SK-N-SH (cell line): ENCODE data around the gene DEPP1. TPM values are rescaled to one million over a fixed set of nuclear protein-coding genes. Genes with fewer than 3 reads are reported as not detected.
A peak's percentile ranks its signal among the peaks of the same experiment; 100 is the strongest.

Source experiments
- CTCF ChIA-PET: fragments of 300-600, 350-600 bp; formaldehyde crosslinking; extraction: SDS; loops from one replicate; lab custom pipeline; 2021; lab: Yijun Ruan, JAX
- POLR2A ChIA-PET: fragments of 350-600 bp; sonication (Branson Sonifier 250); formaldehyde crosslinking; extraction: SDS; loops from one replicate; lab custom pipeline; 2020; ENCODE audit warnings: antibody characterized with exemption, inconsistent platforms; lab: Yijun Ruan, JAX
- DNase-seq: peaks from one replicate; pipeline ENCODE4 v3.0.0; 2012
- H2AFZ ChIP-seq: fragments of 200-600 bp; sonication (generic); 2 replicates; pipeline ENCODE4 v1.8.1; 2016; ENCODE audit warnings: antibody characterized with exemption, mild to moderate bottlenecking, low read depth
- H3F3A ChIP-seq: fragments of 200-600 bp; sonication (generic); replicated peaks from 2 replicates; pipeline ENCODE3; 2016; ENCODE audit warnings: antibody characterized with exemption, mild to moderate bottlenecking; ENCODE audit not compliant: insufficient read depth
- H3K27ac ChIP-seq, 2 experiments: fragments of 200-500 bp in 1 of 2; fragments of 200-600 bp in 1 of 2; sonication (Bioruptor generic) in 1 of 2; sonication (generic), shearing (Covaris generic) in 1 of 2; 2 replicates each; pipeline versions ENCODE4 v1.5.1 to v1.6.1; 2014 to 2016; ENCODE audit warnings: low read depth in 2 of 2, inconsistent platforms in 1 of 2, low read length in 1 of 2, mild to moderate bottlenecking in 1 of 2, mixed read lengths in 1 of 2
- H3K27me3 ChIP-seq: fragments of 200-600 bp; sonication (generic), shearing (Covaris generic); 2 replicates; pipeline ENCODE4 v1.6.1; 2016; ENCODE audit warnings: mixed run types; ENCODE audit not compliant: insufficient read depth
- H3K36me3 ChIP-seq, 2 experiments: fragments of 200-500 bp in 1 of 2; fragments of 200-600 bp in 1 of 2; sonication (Bioruptor generic) in 1 of 2; sonication (generic) in 1 of 2; replicated peaks in 1 of 2; 2 replicates each; pipeline versions ENCODE3 to v1.5.1; 2014 to 2016; ENCODE audit warnings: low read length in 1 of 2, mild to moderate bottlenecking in 1 of 2; ENCODE audit not compliant: insufficient read depth in 2 of 2, control insufficient read depth in 1 of 2
- H3K4me1 ChIP-seq, 2 experiments: fragments of 200-500 bp in 1 of 2; fragments of 200-600 bp in 1 of 2; sonication (Bioruptor generic) in 1 of 2; sonication (generic), shearing (Covaris generic) in 1 of 2; 2 replicates each; pipeline versions ENCODE4 v1.5.1 to v1.6.1; 2014 to 2016; ENCODE audit warnings: low read depth in 1 of 2, low read length in 1 of 2, mixed run types in 1 of 2; ENCODE audit not compliant: insufficient read depth in 2 of 2, control insufficient read depth in 1 of 2
- H3K4me2 ChIP-seq: fragments of 200-600 bp; sonication (generic), shearing (Covaris generic); 2 replicates; pipeline ENCODE4 v1.6.1; 2017; ENCODE audit warnings: mixed run types
- H3K4me3 ChIP-seq, 2 experiments: fragments of 200-500 bp in 1 of 2; fragments of 200-600 bp in 1 of 2; sonication (Bioruptor generic) in 1 of 2; sonication (generic), shearing (Covaris generic) in 1 of 2; 2 replicates each; pipeline versions ENCODE4 v1.5.1 to v1.8.1; 2014 to 2016; ENCODE audit warnings: low read depth in 2 of 2, inconsistent platforms in 1 of 2, low read length in 1 of 2, mild to moderate bottlenecking in 1 of 2, mixed read lengths in 1 of 2, moderate library complexity in 1 of 2
- H3K79me2 ChIP-seq: fragments of 200-600 bp; sonication (generic); 2 replicates; pipeline ENCODE4 v1.8.1; 2017; ENCODE audit warnings: mild to moderate bottlenecking; ENCODE audit not compliant: insufficient read depth
- H3K9ac ChIP-seq: fragments of 200-600 bp; sonication (generic); 2 replicates; pipeline ENCODE4 v1.6.1; 2017; ENCODE audit warnings: mixed run types
- H3K9me2 ChIP-seq: fragments of 200-600 bp; sonication (generic); 2 replicates; pipeline ENCODE4 v1.6.1; 2017; ENCODE audit warnings: mixed run types
- H3K9me3 ChIP-seq: fragments of 200-600 bp; sonication (generic); 2 replicates; pipeline ENCODE4 v1.6.1; 2017; ENCODE audit warnings: mixed run types, mild to moderate bottlenecking, moderate library complexity
- H4K20me1 ChIP-seq: fragments of 200-600 bp; sonication (generic); 2 replicates; pipeline ENCODE4 v1.6.1; 2017; ENCODE audit warnings: mild to moderate bottlenecking, mixed run types; ENCODE audit not compliant: insufficient read depth
- CHD2 ChIP-seq: fragments of 150-350 bp; IDR thresholded peaks from 2 replicates; pipeline ENCODE4 v1.6.1; 2018; ENCODE audit warnings: low read length; ENCODE audit not compliant: partially characterized antibody
- FOXJ3 ChIP-seq: sonication (generic); formaldehyde crosslinking; IDR thresholded peaks from 2 replicates; pipeline ENCODE4 v1.5.1; 2020; ENCODE audit warnings: mild to moderate bottlenecking, missing genetic modification reagents
- FOXM1 ChIP-seq: IDR thresholded peaks from 2 replicates; pipeline ENCODE4 v1.4.0; 2012; ENCODE audit warnings: low read depth, mild to moderate bottlenecking
- GABPA ChIP-seq: IDR thresholded peaks from 2 replicates; pipeline ENCODE4 v1.4.0; 2012; ENCODE audit warnings: low read depth, mild to moderate bottlenecking
- GATA2 ChIP-seq: sonication (generic); formaldehyde crosslinking; IDR thresholded peaks from 2 replicates; pipeline ENCODE4 v1.5.0; 2020; ENCODE audit warnings: mild to moderate bottlenecking, missing genetic modification reagents
- JUND ChIP-seq: IDR thresholded peaks from 2 replicates; pipeline ENCODE4 v1.4.0; 2012
- MEF2A ChIP-seq: IDR thresholded peaks from 2 replicates; pipeline ENCODE4 v1.4.0; 2012; ENCODE audit warnings: low read depth, borderline replicate concordance
- MXI1 ChIP-seq: IDR thresholded peaks from 2 replicates; pipeline ENCODE4 v1.6.1; 2012; ENCODE audit warnings: mild to moderate bottlenecking, low read depth, low read length, improper control_type of control experiment
- NFIC ChIP-seq: IDR thresholded peaks from 2 replicates; pipeline ENCODE4 v1.4.0; 2012; ENCODE audit warnings: borderline replicate concordance
- PBX3 ChIP-seq: IDR thresholded peaks from 2 replicates; pipeline ENCODE4; 2012
- POLR2AphosphoS5 ChIP-seq: IDR thresholded peaks from 2 replicates; pipeline ENCODE4 v1.6.1; 2012; ENCODE audit warnings: low read depth, low read length
- RFX5 ChIP-seq: IDR thresholded peaks from 2 replicates; pipeline ENCODE4 v1.6.1; 2012; ENCODE audit warnings: mild to moderate bottlenecking, improper control_type of control experiment, low read length
- SIN3A ChIP-seq: IDR thresholded peaks from 2 replicates; pipeline ENCODE4 v1.6.1; 2012; ENCODE audit warnings: low read depth, mild to moderate bottlenecking, low read length, moderate library complexity, borderline replicate concordance
- SMC3 ChIP-seq: IDR thresholded peaks from 2 replicates; pipeline ENCODE4 v1.6.1; 2012; ENCODE audit warnings: low read depth, low read length, improper control_type of control experiment
- TAF1 ChIP-seq: IDR thresholded peaks from 2 replicates; pipeline ENCODE4 v1.6.1; 2012; ENCODE audit warnings: low read depth, mild to moderate bottlenecking, low read length, moderate library complexity, borderline replicate concordance
- TCF12 ChIP-seq: IDR thresholded peaks from 2 replicates; pipeline ENCODE4 v1.4.0; 2012
- USF1 ChIP-seq: IDR thresholded peaks from 2 replicates; pipeline ENCODE4 v1.4.0; 2012; ENCODE audit warnings: low read depth, borderline replicate concordance
- USF2 ChIP-seq: fragments of 150-350 bp; IDR thresholded peaks from 2 replicates; pipeline ENCODE4 v1.6.1; 2017; ENCODE audit warnings: antibody characterized with exemption, low read length, low read depth, borderline replicate concordance
- ZBTB33 ChIP-seq: IDR thresholded peaks from 2 replicates; pipeline ENCODE4 v1.4.0; 2012; ENCODE audit warnings: low read depth, borderline replicate concordance
- WGBS: methylation state at CpG from one replicate; pipeline ENCODE4 v1.1.6; 2017; ENCODE audit warnings: low lambda C conversion rate; 5-methylcytosine and 5-hydroxymethylcytosine counted together
- polyA plus RNA-seq, 3 experiments: library from polyadenylated mRNA; depleted of rRNA; stranded (reverse); fragments of >200 nt; gene quantifications; 2 replicates each; pipeline ENCODE4 v1.2.3, GENCODE V29; 2012
- TF ChIP-seq, protein P1 (sequence below): IDR thresholded peaks from 2 replicates; pipeline ENCODE4 v1.4.0; 2012; ENCODE audit warnings: low read depth
- TF ChIP-seq, protein P2 (sequence below): fragments of 150-350 bp; IDR thresholded peaks from 2 replicates; pipeline ENCODE4 v1.6.1; 2016; ENCODE audit warnings: mild to moderate bottlenecking, low read depth, low read length

The DEPP1 gene
- polyA plus RNA-seq, 1 of the 3 experiments (the other 2 are of a cell fraction), result 5.3 TPM

DNA sequence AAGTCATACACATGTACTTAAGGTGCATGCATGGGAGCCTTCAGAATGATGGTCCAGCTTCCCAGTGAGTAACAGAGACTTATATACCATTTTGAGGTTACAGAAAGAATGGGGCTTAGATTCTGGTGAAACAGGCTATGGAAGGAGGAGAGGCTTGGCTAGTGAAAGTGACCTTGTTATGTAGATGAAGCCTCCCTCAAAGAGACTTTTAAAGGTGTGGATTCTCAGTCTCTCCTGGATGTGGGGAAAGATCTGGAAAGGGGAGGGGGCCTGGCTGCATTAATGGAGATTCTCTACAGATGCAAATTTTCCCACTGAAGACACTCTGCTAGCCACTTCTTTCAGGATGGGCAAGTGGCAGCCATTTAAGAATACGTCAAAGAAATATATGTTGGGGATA, 13.5 kb downstream of the DEPP1 start:
- ChIA-PET CTCF (interaction anchor here (0.8 to 9.6 kb wide), 4 partner anchors 10 to 40 kb away, joined by 3 to 81 read pairs (median 3); no protein-coding TSS in a partner anchor), POLR2A (interaction anchor here (1.1 kb wide), 1 partner anchor 35 kb away, joined by 4 read pairs; no protein-coding TSS in a partner anchor)
- Histone ChIP-seq H3K9me2 (no peaks in the 10 kb centered on the region), H3K79me2 (no peaks in the 10 kb centered on the region), H3K4me1 (peaks cover 12 to 20% of the 10 kb centered on the region in 2 experiments; a peak in 1 of 4 replicates), H3K9ac (no peak overlapping the region), H4K20me1 (no peaks in the 10 kb centered on the region), H3K36me3 (no peaks in the 10 kb centered on the region), H3K4me2 (no peak overlapping the region), H3K27ac (no peak overlapping the region), H3K4me3 (no peak overlapping the region), H3K9me3 (no peaks in the 10 kb centered on the region), H3K27me3 (no peaks in the 10 kb centered on the region), H2AFZ (no peak overlapping the region), H3F3A (no peaks in the 10 kb centered on the region)
- 100% methylated on average over 1 of the region's 1 CpG for WGBS
- TF ChIP-seq NFIC (no peak), PBX3 (no peak), GABPA (no peak), MXI1 (no peak), FOXJ3 (CRISPR knock-in tag) (no peak), USF2 (no peak), CHD2 (no peak), MEF2A (no peak), RFX5 (no peak), FOXM1 (no peak), SMC3 (no peak), TCF12 (no peak), SIN3A (no peak)
- TF ChIP-seq, protein P1, sequence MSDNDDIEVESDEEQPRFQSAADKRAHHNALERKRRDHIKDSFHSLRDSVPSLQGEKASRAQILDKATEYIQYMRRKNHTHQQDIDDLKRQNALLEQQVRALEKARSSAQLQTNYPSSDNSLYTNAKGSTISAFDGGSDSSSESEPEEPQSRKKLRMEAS, result no peak
- no peak for DNase-seq

- CTCF ChIA-PET, result interaction anchor here (0.9 to 9.6 kb wide), 6 partner anchors 9 to 39 kb away, joined by 3 to 81 read pairs (median 5); partner anchors contain the start of gene DEPP1
- Histone ChIP-seq H4K20me1 (no peaks in the 10 kb centered on the region), H3K27ac (no peak overlapping the region; a peak in 1 of 4 replicates), H2AFZ (0 out of 2 replicates have a peak overlapping the region, but pooled peaks have one; percentile 11), H3K27me3 (no peaks in the 10 kb centered on the region), H3K4me1 (peaks cover 12 to 25% of the 10 kb centered on the region in 2 experiments; a peak in 1 of 4 replicates), H3K9ac (no peak overlapping the region), H3K79me2 (peaks cover under 1% of the 10 kb centered on the region; the same call in 1 of the 2 replicates), H3K9me2 (no peaks in the 10 kb centered on the region), H3K4me2 (peak overlapping the region; percentile 37; the same call in 1 of the 2 replicates), H3F3A (no peaks in the 10 kb centered on the region), H3K9me3 (no peaks in the 10 kb centered on the region), H3K4me3 (no peak overlapping the region), H3K36me3 (no peaks in the 10 kb centered on the region)
- WGBS, result 88% methylated on average over 12 of the region's 15 CpGs
- POLR2A ChIA-PET, result no interaction called here
- no peak for DNase-seq
- TF ChIP-seq TCF12 (no peak), NFIC (no peak), GATA2 (CRISPR knock-in tag) (no peak), TAF1 (no peak), USF1 (no peak), POLR2AphosphoS5 (no peak), JUND (no peak), MEF2A (no peak), ZBTB33 (no peak)
- TF ChIP-seq, protein P2, sequence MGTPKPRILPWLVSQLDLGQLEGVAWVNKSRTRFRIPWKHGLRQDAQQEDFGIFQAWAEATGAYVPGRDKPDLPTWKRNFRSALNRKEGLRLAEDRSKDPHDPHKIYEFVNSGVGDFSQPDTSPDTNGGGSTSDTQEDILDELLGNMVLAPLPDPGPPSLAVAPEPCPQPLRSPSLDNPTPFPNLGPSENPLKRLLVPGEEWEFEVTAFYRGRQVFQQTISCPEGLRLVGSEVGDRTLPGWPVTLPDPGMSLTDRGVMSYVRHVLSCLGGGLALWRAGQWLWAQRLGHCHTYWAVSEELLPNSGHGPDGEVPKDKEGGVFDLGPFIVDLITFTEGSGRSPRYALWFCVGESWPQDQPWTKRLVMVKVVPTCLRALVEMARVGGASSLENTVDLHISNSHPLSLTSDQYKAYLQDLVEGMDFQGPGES, result no peak
Observed at GRCh38 chr10:44963772-44964633, 14.6 kb downstream of the DEPP1 start.
